Measurements from ENCODE around the gene ANKMY1. TPM values are rescaled to one million over a fixed set of nuclear protein-coding genes. Genes with fewer than 3 reads are reported as not detected.

ANKMY1 gene
- total and polyA plus RNA-seq, 2 donors, result 6.6 to 10.3 TPM

- Histone ChIP-seq H3K4me1 (ENCODE audit: control insufficient read depth in 2 of 2, insufficient read depth in 2 of 2, low read length in 2 of 2) (no peaks in the 10 kb centered on the region), H3K9me3 (ENCODE audit: control insufficient read depth in 2 of 2, insufficient read depth in 1 of 2, low read length in 1 of 2) (peaks cover 0 to 4% of the 10 kb centered on the region in 2 donors), H3K27me3 (ENCODE audit: control insufficient read depth in 2 of 2, insufficient read depth in 1 of 2, low read length in 1 of 2) (no peaks in the 10 kb centered on the region), H3K27ac (ENCODE audit: low read depth in 1 of 2, low read length in 1 of 2) (no peak overlapping the region), H3K4me3 (ENCODE audit: low read length in 2 of 2) (no peak overlapping the region), H3K36me3 (ENCODE audit: control insufficient read depth in 2 of 2, insufficient read depth in 2 of 2, low read length in 1 of 2) (no peaks in the 10 kb centered on the region)
- DNase-seq (ENCODE audit: low read depth in 6 of 9, low spot score in 9 of 9), result no peak
- 95% methylated on average over 22 of the region's 22 CpGs for WGBS
Measured at GRCh38 chr2:240467659-240468302, 90.0 kb downstream of the ANKMY1 start.

DNA sequence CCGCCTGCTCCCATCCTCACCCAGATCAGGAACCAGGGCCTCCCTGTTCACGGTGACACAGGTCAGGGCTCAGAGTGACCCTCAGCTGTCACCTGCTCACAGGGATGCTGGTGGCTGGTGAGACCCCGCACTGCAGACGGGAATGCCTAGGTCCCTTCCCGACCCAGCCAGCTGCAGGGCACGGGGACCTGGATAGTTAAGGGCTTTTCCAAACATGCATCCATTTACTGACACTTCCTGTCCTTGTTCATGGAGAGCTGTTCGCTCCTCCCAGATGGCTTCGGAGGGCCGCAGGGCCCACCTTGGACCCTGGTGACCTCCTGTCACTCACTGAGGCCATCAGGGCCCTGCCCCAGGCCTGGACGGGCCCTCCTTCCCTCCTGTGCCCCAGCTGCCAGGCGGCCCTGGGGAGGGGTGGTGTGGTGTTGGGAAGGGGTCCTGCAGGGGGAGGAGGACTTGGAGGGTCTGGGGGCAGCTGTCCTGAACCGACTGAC is 90.6 kb downstream of the ANKMY1 start:
- WGBS, result 91% methylated on average over 12 of the region's 12 CpGs
- H3K27ac ChIP-seq (ENCODE audit: low read depth in 1 of 2, low read length in 1 of 2), result no peak overlapping the region
- H3K36me3 ChIP-seq (ENCODE audit: control insufficient read depth in 2 of 2, insufficient read depth in 2 of 2, low read length in 1 of 2), result no peaks in the 10 kb centered on the region
- no peaks in the 10 kb centered on the region for H3K4me1 ChIP-seq (ENCODE audit: control insufficient read depth in 2 of 2, insufficient read depth in 2 of 2, low read length in 2 of 2)
- no peaks in the 10 kb centered on the region for H3K9me3 ChIP-seq (ENCODE audit: control insufficient read depth in 2 of 2, insufficient read depth in 1 of 2, low read length in 1 of 2)
- H3K4me3 ChIP-seq (ENCODE audit: low read length in 2 of 2), result no peak overlapping the region
- no peaks in the 10 kb centered on the region for H3K27me3 ChIP-seq (ENCODE audit: control insufficient read depth in 2 of 2, insufficient read depth in 1 of 2, low read length in 1 of 2)
- no peak for DNase-seq (ENCODE audit: low read depth in 6 of 9, low spot score in 9 of 9)

GRCh38 chr2:240466579-240467148 is 91.1 kb downstream of the ANKMY1 start:
- no peak overlapping the region for H3K27ac ChIP-seq (ENCODE audit: low read depth in 1 of 2, low read length in 1 of 2)
- no peaks in the 10 kb centered on the region for H3K4me1 ChIP-seq (ENCODE audit: control insufficient read depth in 2 of 2, insufficient read depth in 2 of 2, low read length in 2 of 2)
- DNase-seq (ENCODE audit: low read depth in 6 of 9, low spot score in 9 of 9), result no peak
- H3K27me3 ChIP-seq (ENCODE audit: control insufficient read depth in 2 of 2, insufficient read depth in 1 of 2, low read length in 1 of 2), result no peaks in the 10 kb centered on the region
- H3K9me3 ChIP-seq (ENCODE audit: control insufficient read depth in 2 of 2, insufficient read depth in 1 of 2, low read length in 1 of 2), result no peaks in the 10 kb centered on the region
- 89% methylated on average over 19 of the region's 19 CpGs for WGBS
- no peak overlapping the region for H3K4me3 ChIP-seq (ENCODE audit: low read length in 2 of 2)
- no peaks in the 10 kb centered on the region for H3K36me3 ChIP-seq (ENCODE audit: control insufficient read depth in 2 of 2, insufficient read depth in 2 of 2, low read length in 1 of 2)

DNA sequence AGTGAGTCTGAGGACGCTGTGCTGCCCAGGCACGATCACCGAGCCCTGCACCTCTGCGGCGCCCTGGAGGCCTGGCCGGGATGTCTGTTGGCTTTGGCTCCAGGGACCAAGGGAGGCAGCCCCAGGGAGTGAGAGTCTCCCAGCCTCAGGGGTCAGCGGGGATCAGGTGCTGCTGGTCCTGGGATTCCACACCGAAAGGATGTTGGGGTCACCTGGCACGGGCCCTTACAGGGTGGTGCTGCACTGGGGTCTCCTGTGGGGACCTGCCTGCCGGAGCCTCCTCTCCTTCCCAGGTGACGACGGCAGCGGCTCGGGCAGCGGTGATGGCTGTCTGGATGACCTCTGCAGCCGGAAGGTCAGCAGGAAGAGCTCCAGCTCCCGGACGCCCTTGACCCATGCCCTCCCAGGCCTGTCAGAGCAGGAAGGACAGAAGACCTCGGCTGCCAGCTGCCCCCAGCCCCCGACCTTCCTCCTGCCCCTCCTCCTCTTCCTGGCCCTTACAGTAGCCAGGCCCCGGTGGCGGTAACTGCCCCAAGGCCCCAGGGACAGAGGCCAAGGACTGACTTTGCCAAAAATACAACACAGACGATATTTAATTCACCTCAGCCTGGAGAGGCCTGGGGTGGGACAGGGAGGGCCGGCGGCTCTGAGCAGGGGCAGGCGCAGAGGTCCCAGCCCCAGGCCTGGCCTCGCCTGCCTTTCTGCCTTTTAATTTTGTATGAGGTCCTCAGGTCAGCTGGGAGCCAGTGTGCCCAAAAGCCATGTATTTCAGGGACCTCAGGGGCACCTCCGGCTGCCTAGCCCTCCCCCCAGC is 91.8 kb downstream of the ANKMY1 start:
- 86% methylated on average over 28 of the region's 28 CpGs for WGBS
- H3K27ac ChIP-seq (ENCODE audit: low read depth in 1 of 2, low read length in 1 of 2), result no peak overlapping the region
- no peaks in the 10 kb centered on the region for H3K27me3 ChIP-seq (ENCODE audit: control insufficient read depth in 2 of 2, insufficient read depth in 1 of 2, low read length in 1 of 2)
- H3K9me3 ChIP-seq (ENCODE audit: control insufficient read depth in 2 of 2, insufficient read depth in 1 of 2, low read length in 1 of 2), result no peaks in the 10 kb centered on the region
- no peak for DNase-seq (ENCODE audit: low read depth in 6 of 9, low spot score in 9 of 9)
- no peak overlapping the region for H3K4me3 ChIP-seq (ENCODE audit: low read length in 2 of 2)
- no peaks in the 10 kb centered on the region for H3K4me1 ChIP-seq (ENCODE audit: control insufficient read depth in 2 of 2, insufficient read depth in 2 of 2, low read length in 2 of 2)
- no peaks in the 10 kb centered on the region for H3K36me3 ChIP-seq (ENCODE audit: control insufficient read depth in 2 of 2, insufficient read depth in 2 of 2, low read length in 1 of 2)

DNA sequence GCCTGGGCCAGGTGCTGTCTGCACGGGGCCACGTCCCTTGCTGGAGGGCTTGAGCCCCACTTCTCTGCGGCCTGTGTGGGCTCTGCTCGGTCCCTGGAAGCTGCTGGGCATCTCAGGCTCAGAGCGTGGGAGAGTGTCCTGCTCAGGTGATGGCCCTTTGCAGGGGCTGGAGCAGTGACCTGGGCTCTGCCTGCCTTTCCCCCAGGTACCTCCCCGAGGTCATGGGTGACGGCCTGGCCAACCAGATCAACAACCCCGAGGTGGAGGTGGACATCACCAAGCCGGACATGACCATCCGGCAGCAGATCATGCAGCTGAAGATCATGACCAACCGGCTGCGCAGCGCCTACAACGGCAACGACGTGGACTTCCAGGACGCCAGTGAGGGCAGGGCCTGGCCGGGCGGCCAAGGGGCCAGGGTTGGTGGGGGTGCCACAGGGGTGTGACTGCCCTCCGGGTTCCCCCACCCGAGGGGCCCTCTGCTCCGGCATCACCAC is 92.5 kb downstream of the ANKMY1 start:
- no peaks in the 10 kb centered on the region for H3K4me1 ChIP-seq (ENCODE audit: control insufficient read depth in 2 of 2, insufficient read depth in 2 of 2, low read length in 2 of 2)
- WGBS, result 94% methylated on average over 22 of the region's 22 CpGs
- H3K27ac ChIP-seq (ENCODE audit: low read depth in 1 of 2, low read length in 1 of 2), result no peak overlapping the region
- no peaks in the 10 kb centered on the region for H3K36me3 ChIP-seq (ENCODE audit: control insufficient read depth in 2 of 2, insufficient read depth in 2 of 2, low read length in 1 of 2)
- no peaks in the 10 kb centered on the region for H3K27me3 ChIP-seq (ENCODE audit: control insufficient read depth in 2 of 2, insufficient read depth in 1 of 2, low read length in 1 of 2)
- no peak overlapping the region for H3K4me3 ChIP-seq (ENCODE audit: low read length in 2 of 2)
- H3K9me3 ChIP-seq (ENCODE audit: control insufficient read depth in 2 of 2, insufficient read depth in 1 of 2, low read length in 1 of 2), result no peaks in the 10 kb centered on the region
- no peak for DNase-seq (ENCODE audit: low read depth in 6 of 9, low spot score in 9 of 9)

DNA sequence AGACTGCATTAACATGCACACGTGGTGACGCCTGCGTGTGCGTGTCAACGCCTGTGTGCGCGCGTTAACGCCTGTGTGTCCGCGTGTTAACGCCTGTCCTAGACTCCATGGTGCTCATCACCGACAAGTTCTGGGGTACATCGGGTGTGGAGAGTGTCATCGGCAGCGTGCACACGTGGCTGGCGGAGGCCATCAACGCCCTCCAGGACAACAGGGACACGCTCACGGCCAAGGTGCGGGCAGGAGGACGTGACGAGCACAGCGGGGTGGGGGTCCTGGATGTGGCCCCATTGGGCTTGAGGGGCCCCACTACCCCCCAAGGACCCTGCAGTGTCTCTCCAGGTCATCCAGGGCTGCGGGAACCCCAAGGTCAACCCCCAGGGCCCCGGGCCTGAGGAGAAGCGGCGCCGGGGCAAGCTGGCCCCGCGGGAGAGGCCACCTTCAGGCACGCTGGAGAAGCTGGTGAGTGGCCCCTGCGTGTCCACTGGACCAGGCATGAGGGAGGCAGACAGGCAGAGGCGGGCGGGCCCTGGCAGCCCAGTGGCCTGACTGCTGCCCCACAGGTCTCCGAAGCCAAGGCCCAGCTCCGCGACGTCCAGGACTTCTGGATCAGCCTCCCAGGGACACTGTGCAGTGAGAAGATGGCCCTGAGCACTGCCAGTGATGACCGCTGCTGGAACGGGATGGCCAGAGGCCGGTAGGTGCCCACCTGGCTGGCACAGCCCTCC is 93.1 kb downstream of the ANKMY1 start:
- no peaks in the 10 kb centered on the region for H3K36me3 ChIP-seq (ENCODE audit: control insufficient read depth in 2 of 2, insufficient read depth in 2 of 2, low read length in 1 of 2)
- DNase-seq (ENCODE audit: low read depth in 6 of 9, low spot score in 9 of 9), result no peak
- H3K27me3 ChIP-seq (ENCODE audit: control insufficient read depth in 2 of 2, insufficient read depth in 1 of 2, low read length in 1 of 2), result no peaks in the 10 kb centered on the region
- H3K4me3 ChIP-seq (ENCODE audit: low read length in 2 of 2), result no peak overlapping the region
- no peak overlapping the region for H3K27ac ChIP-seq (ENCODE audit: low read depth in 1 of 2, low read length in 1 of 2)
- no peaks in the 10 kb centered on the region for H3K9me3 ChIP-seq (ENCODE audit: control insufficient read depth in 2 of 2, insufficient read depth in 1 of 2, low read length in 1 of 2)
- no peaks in the 10 kb centered on the region for H3K4me1 ChIP-seq (ENCODE audit: control insufficient read depth in 2 of 2, insufficient read depth in 2 of 2, low read length in 2 of 2)
- 98% methylated on average over 43 of the region's 43 CpGs for WGBS

DNA sequence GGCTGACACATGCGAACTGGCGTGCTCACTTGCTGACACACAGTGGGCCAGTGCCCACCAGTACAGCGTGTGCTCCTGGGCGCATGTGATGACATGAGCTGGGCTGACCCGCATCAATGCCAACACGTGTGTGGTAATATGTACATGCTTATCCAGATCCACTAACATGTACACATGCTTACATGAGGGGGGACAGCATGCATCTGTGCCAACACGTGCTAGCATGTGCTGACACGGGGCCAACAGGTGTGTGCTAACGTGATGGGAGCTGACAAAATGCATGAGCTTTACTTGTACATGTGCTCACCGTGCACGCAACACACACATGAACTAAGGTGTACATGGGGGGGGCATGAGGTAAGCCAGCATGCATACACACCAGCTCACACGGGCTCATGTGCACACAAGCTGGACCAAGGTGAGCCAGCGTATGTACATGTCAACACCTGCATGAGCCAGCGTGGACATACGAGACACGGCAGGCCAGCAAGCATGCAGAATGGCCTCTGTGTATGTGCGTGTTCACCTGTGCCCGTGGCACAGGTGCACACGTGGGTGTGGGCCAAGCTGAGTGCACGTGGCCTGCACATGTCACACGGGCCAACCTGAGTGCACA is 93.8 kb downstream of the ANKMY1 start:
- no peaks in the 10 kb centered on the region for H3K36me3 ChIP-seq (ENCODE audit: control insufficient read depth in 2 of 2, insufficient read depth in 2 of 2, low read length in 1 of 2)
- no peak for DNase-seq (ENCODE audit: low read depth in 6 of 9, low spot score in 9 of 9)
- WGBS, result 97% methylated on average over 21 of the region's 21 CpGs

DNA sequence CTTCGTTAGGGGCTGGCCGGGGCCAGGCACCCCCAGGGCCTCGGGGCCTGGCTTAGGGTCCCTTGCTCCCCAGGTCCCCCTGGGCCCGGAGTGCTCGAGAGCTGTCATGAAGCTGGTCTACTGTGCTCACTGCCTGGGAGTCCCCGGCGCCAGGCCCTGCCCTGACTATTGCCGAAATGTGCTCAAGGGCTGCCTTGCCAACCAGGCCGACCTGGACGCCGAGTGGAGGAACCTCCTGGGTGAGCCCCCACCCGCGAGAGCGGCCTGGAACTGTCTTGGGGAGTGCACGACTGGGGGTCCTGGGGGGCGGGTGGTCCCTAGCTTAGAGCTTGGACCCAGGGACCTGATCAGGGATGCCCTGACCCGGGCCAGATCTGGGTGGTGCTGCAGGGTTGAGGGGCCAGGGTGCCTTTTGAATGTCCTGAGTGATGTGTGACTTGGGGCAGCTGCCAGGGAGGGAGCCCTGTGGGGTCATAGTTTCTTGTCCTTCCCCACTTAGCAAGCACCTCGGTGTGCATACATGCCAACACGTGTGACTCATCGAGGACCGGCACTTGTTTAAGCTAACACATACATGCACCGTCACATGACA is 94.4 kb downstream of the ANKMY1 start:
- no peaks in the 10 kb centered on the region for H3K9me3 ChIP-seq (ENCODE audit: control insufficient read depth in 2 of 2, insufficient read depth in 1 of 2, low read length in 1 of 2)
- no peak for DNase-seq (ENCODE audit: low read depth in 6 of 9, low spot score in 9 of 9)
- peaks cover 0 to 9% of the 10 kb centered on the region in 2 donors for H3K27me3 ChIP-seq (ENCODE audit: control insufficient read depth in 2 of 2, insufficient read depth in 1 of 2, low read length in 1 of 2)
- no peaks in the 10 kb centered on the region for H3K36me3 ChIP-seq (ENCODE audit: control insufficient read depth in 2 of 2, insufficient read depth in 2 of 2, low read length in 1 of 2)
- WGBS, result 95% methylated on average over 22 of the region's 22 CpGs
- H3K4me1 ChIP-seq (ENCODE audit: control insufficient read depth in 2 of 2, insufficient read depth in 2 of 2, low read length in 2 of 2), result no peaks in the 10 kb centered on the region
- no peak overlapping the region for H3K4me3 ChIP-seq (ENCODE audit: low read length in 2 of 2)
- H3K27ac ChIP-seq (ENCODE audit: low read depth in 1 of 2, low read length in 1 of 2), result no peak overlapping the region

More for the DNA sequence above, 93.8 kb downstream of the ANKMY1 start:
- Histone ChIP-seq H3K9me3 (ENCODE audit: control insufficient read depth in 2 of 2, insufficient read depth in 1 of 2, low read length in 1 of 2) (no peaks in the 10 kb centered on the region), H3K4me1 (ENCODE audit: control insufficient read depth in 2 of 2, insufficient read depth in 2 of 2, low read length in 2 of 2) (no peaks in the 10 kb centered on the region), H3K4me3 (ENCODE audit: low read length in 2 of 2) (no peak overlapping the region), H3K27me3 (ENCODE audit: control insufficient read depth in 2 of 2, insufficient read depth in 1 of 2, low read length in 1 of 2) (peaks cover 0 to 4% of the 10 kb centered on the region in 2 donors), H3K27ac (ENCODE audit: low read depth in 1 of 2, low read length in 1 of 2) (no peak overlapping the region)
